Cardiac muscle cell (in vitro differentiated cells and primary cell): ENCODE data around the gene SULT1A2. TPM values are rescaled to one million over a fixed set of nuclear protein-coding genes. Genes with fewer than 3 reads are reported as not detected.
"Not testable (repeated sequence)": the region's sequence is repeated elsewhere in the genome, so short reads cannot be mapped to it uniquely, and the experiment has no call there.

Experiments
- DNase-seq, 2 donors: peaks; one replicate each; pipeline versions ENCODE4 v3.0.0 to v3.0.0-alpha.2; 2010 to 2017; ENCODE audit warnings: low read depth in 1 of 2, low spot score in 1 of 2
- H3K27ac ChIP-seq: fragments of 200-600 bp; sonication (generic); 2 replicates; pipeline ENCODE4 v1.5.1; 2016
- H3K27me3 ChIP-seq: fragments of 200-600 bp; sonication (generic); 2 replicates; pipeline ENCODE4 v1.6.0; 2016; ENCODE audit warnings: control low read depth
- H3K36me3 ChIP-seq: fragments of 200-600 bp; sonication (generic); 2 replicates; pipeline ENCODE4 v1.5.1; 2016; ENCODE audit warnings: control low read depth
- H3K4me1 ChIP-seq: fragments of 200-600 bp; sonication (generic); 2 replicates; pipeline ENCODE4 v1.8.1; 2017; ENCODE audit warnings: low read depth, mild to moderate bottlenecking, mixed run types
- H3K4me3 ChIP-seq: fragments of 200-600 bp; sonication (generic); 2 replicates; pipeline ENCODE4 v1.5.1; 2016; ENCODE audit warnings: mild to moderate bottlenecking
- H3K9me3 ChIP-seq: fragments of 200-600 bp; sonication (generic); 2 replicates; pipeline ENCODE4 v1.5.1; 2017; ENCODE audit warnings: low read depth, mild to moderate bottlenecking, control low read depth
- CTCF ChIP-seq: IDR thresholded peaks from 2 replicates; pipeline ENCODE4 v1.5.1; 2012; ENCODE audit warnings: low read depth, mild to moderate bottlenecking, low read length
- polyA plus RNA-seq: library from polyadenylated mRNA; unstranded; fragments of >200 nt; fragmentation: Nextera tagmentation; extraction: Ambion mirVana; gene quantifications from 2 replicates; pipeline ENCODE4 v1.2.1, GENCODE V29; 2016
- total RNA-seq: library from RNA; depleted of rRNA; stranded (reverse); fragments of >200 nt; gene quantifications from 2 replicates; pipeline ENCODE4 v1.2.3, GENCODE V29; 2016

Gene SULT1A2
- total and polyA plus RNA-seq, 2 experiments from 2014 or later: 0.83 to 1.6 TPM

- Histone ChIP-seq H3K4me1 (no peaks in the 10 kb centered on the region), H3K27ac (no peak overlapping the region), H3K4me3 (no peak overlapping the region), H3K9me3 (no peaks in the 10 kb centered on the region), H3K27me3 (no peaks in the 10 kb centered on the region), H3K36me3 (no peaks in the 10 kb centered on the region)
- TF ChIP-seq CTCF: no peak
- DNase-seq: no peak
Observed at GRCh38 chr16:28546626-28547025, 50.2 kb downstream of the SULT1A2 start.

DNA sequence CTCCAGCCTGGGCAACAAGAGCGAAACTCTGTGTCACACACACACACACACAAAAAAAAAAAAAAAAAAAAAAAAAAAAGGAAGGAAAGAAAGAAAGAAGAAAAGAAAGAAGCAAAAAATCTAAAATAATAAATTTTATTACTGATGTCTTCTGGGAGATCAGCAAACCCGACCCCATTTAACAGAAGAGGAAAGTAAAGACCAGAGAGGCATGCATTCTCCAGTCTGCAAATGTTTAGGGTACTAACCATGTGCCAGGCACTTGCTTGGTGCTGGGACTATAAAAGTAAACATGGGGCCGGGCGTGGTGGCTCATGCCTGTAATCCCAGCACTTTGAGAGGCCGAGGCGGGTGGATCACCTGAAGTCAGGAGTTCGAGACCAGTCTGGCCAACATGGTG lies 50.9 kb downstream of the SULT1A2 start:
- not testable (repeated sequence) for DNase-seq, H3K9me3 ChIP-seq, H3K27ac ChIP-seq, H3K36me3 ChIP-seq, H3K4me1 ChIP-seq, H3K27me3 ChIP-seq, H3K4me3 ChIP-seq

DNA sequence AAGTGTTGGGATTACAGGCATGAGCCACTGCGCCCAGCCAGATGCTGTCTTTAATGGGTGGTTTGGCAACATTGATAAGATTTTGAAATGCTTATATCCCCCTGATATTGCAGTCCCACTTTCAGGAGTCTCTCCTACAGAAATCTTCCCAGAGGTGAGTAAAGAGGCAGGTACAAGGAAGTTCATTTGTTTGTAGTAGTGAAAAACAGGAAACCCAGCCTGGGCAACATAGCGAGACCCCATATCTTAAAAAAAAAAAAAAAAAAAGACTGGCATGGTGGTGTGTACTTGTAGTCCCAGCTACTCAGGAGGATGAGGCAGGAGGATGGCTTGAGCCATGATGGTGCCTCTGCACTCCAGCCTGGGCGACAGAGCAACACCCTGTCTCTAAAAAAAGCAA lies 51.9 kb downstream of the SULT1A2 start:
- no peaks in the 10 kb centered on the region for H3K4me1 ChIP-seq
- no peak overlapping the region for H3K27ac ChIP-seq
- DNase-seq: no peak
- H3K9me3 ChIP-seq: no peaks in the 10 kb centered on the region
- no peak for TF ChIP-seq CTCF
- H3K4me3 ChIP-seq: no peak overlapping the region
- no peaks in the 10 kb centered on the region for H3K27me3 ChIP-seq
- H3K36me3 ChIP-seq: no peaks in the 10 kb centered on the region

- Histone ChIP-seq H3K27ac (no peak overlapping the region), H3K4me1 (no peaks in the 10 kb centered on the region), H3K4me3 (no peak overlapping the region), H3K36me3 (no peaks in the 10 kb centered on the region), H3K9me3 (no peaks in the 10 kb centered on the region), H3K27me3 (no peaks in the 10 kb centered on the region)
- no peak for TF ChIP-seq CTCF
- no peak for DNase-seq
Observed at GRCh38 chr16:28543072-28543471, 53.8 kb downstream of the SULT1A2 start.

- Histone ChIP-seq H3K4me1 (no peaks in the 10 kb centered on the region), H3K27ac (no peak overlapping the region), H3K36me3 (no peaks in the 10 kb centered on the region), H3K4me3 (no peak overlapping the region), H3K27me3 (no peaks in the 10 kb centered on the region), H3K9me3 (no peaks in the 10 kb centered on the region)
- no peak for TF ChIP-seq CTCF
- no peak for DNase-seq
Observed at GRCh38 chr16:28542646-28543045, 54.2 kb downstream of the SULT1A2 start.

Other genes starting within 250 kb of the SULT1A2 start
- 1.1 and 4.9 TPM in 2 replicates for gene NPIPB6, start 233.5 kb downstream of the SULT1A2 start, total RNA-seq
- gene NPIPB6, start 233.5 kb downstream of the SULT1A2 start, polyA plus RNA-seq: 3.2 and 3.6 TPM in 2 replicates
- gene EIF3CL, start 193.2 kb downstream of the SULT1A2 start, total RNA-seq: 107 and 122 TPM in 2 replicates
- 1.2 TPM in 1 of 2 replicates, not detected in the other for gene EIF3CL, start 193.2 kb downstream of the SULT1A2 start, polyA plus RNA-seq
- gene NPIPB7, start 124.7 kb downstream of the SULT1A2 start, total RNA-seq: 0.15 and 0.60 TPM in 2 replicates
- 0.76 TPM in 1 of 2 replicates, not detected in the other for gene NPIPB7, start 124.7 kb downstream of the SULT1A2 start, polyA plus RNA-seq
- gene CLN3, start 105.0 kb downstream of the SULT1A2 start, total RNA-seq: 25.2 and 29.3 TPM in 2 replicates
- gene CLN3, start 105.0 kb downstream of the SULT1A2 start, polyA plus RNA-seq: 29.6 and 39.2 TPM in 2 replicates
- 0.39 TPM in 1 of 2 replicates, not detected in the other for gene APOBR, start 102.4 kb downstream of the SULT1A2 start, total RNA-seq
- gene APOBR, start 102.4 kb downstream of the SULT1A2 start, polyA plus RNA-seq: not detected in 2 replicates
- not detected in 2 replicates for gene IL27, start 90.2 kb downstream of the SULT1A2 start, total RNA-seq
- gene IL27, start 90.2 kb downstream of the SULT1A2 start, polyA plus RNA-seq: not detected in 2 replicates
- not detected in 2 replicates for gene NUPR1, start 58.1 kb downstream of the SULT1A2 start, total RNA-seq
- not detected in 2 replicates for gene NUPR1, start 58.1 kb downstream of the SULT1A2 start, polyA plus RNA-seq
- 23.8 and 28.8 TPM in 2 replicates for gene SGF29, start 43.1 kb downstream of the SULT1A2 start, total RNA-seq
- gene SGF29, start 43.1 kb downstream of the SULT1A2 start, polyA plus RNA-seq: 21.7 and 27.9 TPM in 2 replicates
- 23.6 and 30.4 TPM in 2 replicates for gene SULT1A1, start 13.0 kb upstream of the SULT1A2 start, total RNA-seq
- 24.1 and 42.8 TPM in 2 replicates for gene SULT1A1, start 13.0 kb upstream of the SULT1A2 start, polyA plus RNA-seq
- not detected in 2 replicates for gene NPIPB8, start 41.0 kb upstream of the SULT1A2 start, total RNA-seq
- gene NPIPB8, start 41.0 kb upstream of the SULT1A2 start, polyA plus RNA-seq: 1.4 and 2.4 TPM in 2 replicates
- 287 and 310 TPM in 2 replicates for gene EIF3C, start 114.4 kb upstream of the SULT1A2 start, total RNA-seq
- gene EIF3C, start 114.4 kb upstream of the SULT1A2 start, polyA plus RNA-seq: 381 and 388 TPM in 2 replicates
- gene NPIPB9, start 154.7 kb upstream of the SULT1A2 start, total RNA-seq: 1.2 and 1.5 TPM in 2 replicates
- 1.8 and 2.1 TPM in 2 replicates for gene NPIPB9, start 154.7 kb upstream of the SULT1A2 start, polyA plus RNA-seq
- 70.9 and 81.2 TPM in 2 replicates for gene ATXN2L, start 225.9 kb upstream of the SULT1A2 start, total RNA-seq
- 116 and 129 TPM in 2 replicates for gene ATXN2L, start 225.9 kb upstream of the SULT1A2 start, polyA plus RNA-seq
- 220 and 225 TPM in 2 replicates for gene TUFM, start 249.3 kb upstream of the SULT1A2 start, total RNA-seq
- 305 and 359 TPM in 2 replicates for gene TUFM, start 249.3 kb upstream of the SULT1A2 start, polyA plus RNA-seq